Measurements from ENCODE around the gene CLIC1.

DNA sequence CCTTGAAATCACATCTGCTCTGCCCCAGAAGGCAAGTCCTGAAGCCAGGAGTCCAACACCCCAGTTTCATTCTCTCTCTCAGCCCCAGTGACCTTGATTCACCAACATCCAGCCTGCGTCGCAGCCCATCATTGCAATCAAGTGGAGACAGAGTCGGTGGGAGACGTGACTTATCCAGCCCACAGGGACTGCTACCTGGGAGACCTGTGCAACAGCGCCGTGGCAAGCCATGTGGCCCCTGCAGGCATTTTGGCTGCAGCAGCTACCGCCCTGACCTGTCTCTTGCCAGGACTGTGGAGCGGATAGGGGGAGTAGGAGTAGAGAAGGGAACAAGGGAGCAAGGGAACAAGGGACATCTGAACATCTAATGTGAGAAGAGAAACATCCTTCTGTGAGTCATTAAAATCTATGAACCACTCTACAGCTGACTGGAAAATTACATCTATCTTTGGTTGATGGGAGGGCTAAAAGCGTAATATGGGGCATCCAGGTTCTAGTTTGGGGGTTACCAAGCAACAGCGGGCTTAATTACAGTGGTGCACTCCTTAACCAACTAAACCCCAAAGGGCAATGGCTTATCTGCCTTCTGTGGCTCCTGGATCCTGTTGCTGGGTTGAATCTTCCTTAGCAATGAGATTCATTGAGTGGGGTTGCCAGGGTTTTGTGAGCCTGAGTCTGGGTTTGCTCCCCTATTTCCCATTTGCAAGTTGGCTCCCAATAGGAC lies 18.7 kb downstream of the CLIC1 start:
- TF ChIP-seq POLR2AphosphoS5 (IDR thresholded peaks at IDR 0.05) (no peak), CTCF (IDR thresholded peaks at IDR 0.05 in 8 of 11, conservative IDR thresholded peaks at IDR 0.05 in 3 of 11) (no peak)
